ENCODE data around the gene SHOC1. TPM values are rescaled to one million over a fixed set of nuclear protein-coding genes. Genes with fewer than 3 reads are reported as not detected.

SHOC1 gene
- polyA plus RNA-seq, 1 experiment, result 0.15 TPM

- TF ChIP-seq, protein P1, sequence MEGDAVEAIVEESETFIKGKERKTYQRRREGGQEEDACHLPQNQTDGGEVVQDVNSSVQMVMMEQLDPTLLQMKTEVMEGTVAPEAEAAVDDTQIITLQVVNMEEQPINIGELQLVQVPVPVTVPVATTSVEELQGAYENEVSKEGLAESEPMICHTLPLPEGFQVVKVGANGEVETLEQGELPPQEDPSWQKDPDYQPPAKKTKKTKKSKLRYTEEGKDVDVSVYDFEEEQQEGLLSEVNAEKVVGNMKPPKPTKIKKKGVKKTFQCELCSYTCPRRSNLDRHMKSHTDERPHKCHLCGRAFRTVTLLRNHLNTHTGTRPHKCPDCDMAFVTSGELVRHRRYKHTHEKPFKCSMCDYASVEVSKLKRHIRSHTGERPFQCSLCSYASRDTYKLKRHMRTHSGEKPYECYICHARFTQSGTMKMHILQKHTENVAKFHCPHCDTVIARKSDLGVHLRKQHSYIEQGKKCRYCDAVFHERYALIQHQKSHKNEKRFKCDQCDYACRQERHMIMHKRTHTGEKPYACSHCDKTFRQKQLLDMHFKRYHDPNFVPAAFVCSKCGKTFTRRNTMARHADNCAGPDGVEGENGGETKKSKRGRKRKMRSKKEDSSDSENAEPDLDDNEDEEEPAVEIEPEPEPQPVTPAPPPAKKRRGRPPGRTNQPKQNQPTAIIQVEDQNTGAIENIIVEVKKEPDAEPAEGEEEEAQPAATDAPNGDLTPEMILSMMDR (IDR thresholded peaks at IDR 0.05; ENCODE audit: low read depth, low read length), result no peak
- DNase-seq (ENCODE audit: low read depth, low spot score), result no peak
- Histone ChIP-seq H3K4me3 (ENCODE audit: low read depth, low read length) (no peak overlapping the region), H3K27ac (ENCODE audit: low read depth, low read length) (no peak overlapping the region), H3K27me3 (ENCODE audit: control insufficient read depth, insufficient read depth, low read length) (no peaks in the 10 kb centered on the region), H3K9me3 (ENCODE audit: control insufficient read depth, insufficient read depth, low read length) (no peaks in the 10 kb centered on the region)
- CTCF ChIA-PET, result no interaction called here
- POLR2A ChIA-PET, result no interaction called here
Measured at GRCh38 chr9:111807197-111807596, 12.5 kb upstream of the SHOC1 start.

GRCh38 chr9:111806259-111806658 lies 11.5 kb upstream of the SHOC1 start:
- ChIA-PET POLR2A (no interaction called here), CTCF (interaction anchor here (0.8 kb wide), 1 partner anchor 269 kb away, joined by 3 read pairs; no protein-coding TSS in a partner anchor)
- no peak for DNase-seq (ENCODE audit: low read depth, low spot score)
- H3K9me3 ChIP-seq (ENCODE audit: control insufficient read depth, insufficient read depth, low read length), result no peaks in the 10 kb centered on the region
- no peaks in the 10 kb centered on the region for H3K27me3 ChIP-seq (ENCODE audit: control insufficient read depth, insufficient read depth, low read length)
- no peak overlapping the region for H3K4me3 ChIP-seq (ENCODE audit: low read depth, low read length)
- no peak overlapping the region for H3K27ac ChIP-seq (ENCODE audit: low read depth, low read length)
- TF ChIP-seq, protein P1 (IDR thresholded peaks at IDR 0.05; ENCODE audit: low read depth, low read length), result no peak

DNA sequence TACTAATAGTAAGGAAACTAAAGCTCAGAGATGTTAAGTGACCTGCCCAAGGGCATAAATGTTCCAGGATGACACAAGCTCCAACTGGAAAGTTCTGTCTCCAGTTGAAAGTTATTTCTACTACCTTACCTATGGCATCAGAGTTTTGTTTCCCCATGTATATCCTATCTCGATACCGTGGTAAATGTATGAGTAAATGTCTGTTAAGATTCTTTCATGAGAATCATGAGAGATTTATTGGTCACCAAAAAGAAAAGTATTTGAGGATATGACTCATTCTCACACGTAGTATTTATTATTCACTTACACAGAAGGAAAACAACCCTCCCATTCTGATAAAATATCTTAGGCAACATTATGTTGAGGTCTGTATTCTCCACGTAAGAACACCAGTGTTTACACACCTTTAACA lies 11.1 kb upstream of the SHOC1 start:
- H3K4me3 ChIP-seq (ENCODE audit: low read depth, low read length), result no peak overlapping the region
- ChIA-PET CTCF (interaction anchor here (0.8 kb wide), 1 partner anchor 269 kb away, joined by 3 read pairs; no protein-coding TSS in a partner anchor), POLR2A (no interaction called here)
- no peak for DNase-seq (ENCODE audit: low read depth, low spot score)
- no peaks in the 10 kb centered on the region for H3K9me3 ChIP-seq (ENCODE audit: control insufficient read depth, insufficient read depth, low read length)
- H3K27ac ChIP-seq (ENCODE audit: low read depth, low read length), result no peak overlapping the region
- H3K27me3 ChIP-seq (ENCODE audit: control insufficient read depth, insufficient read depth, low read length), result no peaks in the 10 kb centered on the region
- TF ChIP-seq, protein P1 (IDR thresholded peaks at IDR 0.05; ENCODE audit: low read depth, low read length), result no peak

- H3K27ac ChIP-seq (ENCODE audit: low read depth, low read length), result no peak overlapping the region
- H3K27me3 ChIP-seq (ENCODE audit: control insufficient read depth, insufficient read depth, low read length), result no peaks in the 10 kb centered on the region
- H3K9me3 ChIP-seq (ENCODE audit: control insufficient read depth, insufficient read depth, low read length), result no peaks in the 10 kb centered on the region
- ChIA-PET CTCF (interaction anchor here (1.1 kb wide), 1 partner anchor 270 kb away, joined by 3 read pairs; no protein-coding TSS in a partner anchor), POLR2A (no interaction called here)
- TF ChIP-seq, protein P1 (IDR thresholded peaks at IDR 0.05; ENCODE audit: low read depth, low read length), result no peak
- no peak overlapping the region for H3K4me3 ChIP-seq (ENCODE audit: low read depth, low read length)
- no peak for DNase-seq (ENCODE audit: low read depth, low spot score)
Measured at GRCh38 chr9:111805262-111805661, 10.5 kb upstream of the SHOC1 start.

- DNase-seq (ENCODE audit: low read depth, low spot score), result no peak
- no peak overlapping the region for H3K4me3 ChIP-seq (ENCODE audit: low read depth, low read length)
- no peaks in the 10 kb centered on the region for H3K27me3 ChIP-seq (ENCODE audit: control insufficient read depth, insufficient read depth, low read length)
- CTCF ChIA-PET, result interaction anchor here (1.1 kb wide), 1 partner anchor 271 kb away, joined by 3 read pairs; no protein-coding TSS in a partner anchor
- H3K27ac ChIP-seq (ENCODE audit: low read depth, low read length), result no peak overlapping the region
- no peaks in the 10 kb centered on the region for H3K9me3 ChIP-seq (ENCODE audit: control insufficient read depth, insufficient read depth, low read length)
- TF ChIP-seq, protein P1 (IDR thresholded peaks at IDR 0.05; ENCODE audit: low read depth, low read length), result no peak
- POLR2A ChIA-PET, result no interaction called here
Measured at GRCh38 chr9:111804636-111805035, 9.9 kb upstream of the SHOC1 start.

All from AG04450 (cell line).